Body of pancreas (tissue), 4 donors: ENCODE data around the gene SNF8.

Source experiments
- POLR2A ChIP-seq, 3 donors: fragments of 450-650 bp; IDR thresholded peaks; one replicate each; pipeline ENCODE4 v1.6.1; 2016; ENCODE audit warnings: antibody characterized with exemption in 3 of 3, mild to moderate bottlenecking in 2 of 3
- TF ChIP-seq, protein P1 (sequence below), 7 experiments: fragments of 450-650 bp in 4 of 7; fragments of 200-600 bp in 3 of 7; sonication (generic) in 3 of 7; IDR thresholded peaks; one replicate each; pipeline ENCODE4 v1.5.1; 2016 to 2019; ENCODE audit warnings: antibody characterized with exemption in 7 of 7

DNA sequence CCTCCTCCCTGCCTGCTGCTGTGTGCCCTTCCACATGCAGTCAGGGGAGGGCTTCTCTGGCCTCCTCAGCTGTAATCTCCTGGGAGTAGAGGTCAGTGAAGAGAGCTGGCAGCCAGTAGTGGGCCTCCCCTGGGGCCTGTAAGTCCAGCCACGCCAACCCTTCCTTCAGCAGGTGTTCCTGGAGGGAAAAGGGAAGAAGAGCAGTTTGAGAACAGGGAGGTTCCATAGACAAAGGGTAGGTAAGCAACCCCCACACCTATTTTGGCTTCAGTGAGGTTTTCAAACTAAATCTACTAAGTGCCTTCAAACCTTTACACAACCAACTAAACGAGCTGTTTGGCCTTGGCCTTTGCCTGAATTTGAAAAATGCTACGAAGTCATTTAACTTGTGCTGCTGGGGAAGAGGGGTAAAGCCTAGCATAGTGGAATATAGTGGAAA lies 14.2 kb downstream of the SNF8 start:
- TF ChIP-seq, protein P1, sequence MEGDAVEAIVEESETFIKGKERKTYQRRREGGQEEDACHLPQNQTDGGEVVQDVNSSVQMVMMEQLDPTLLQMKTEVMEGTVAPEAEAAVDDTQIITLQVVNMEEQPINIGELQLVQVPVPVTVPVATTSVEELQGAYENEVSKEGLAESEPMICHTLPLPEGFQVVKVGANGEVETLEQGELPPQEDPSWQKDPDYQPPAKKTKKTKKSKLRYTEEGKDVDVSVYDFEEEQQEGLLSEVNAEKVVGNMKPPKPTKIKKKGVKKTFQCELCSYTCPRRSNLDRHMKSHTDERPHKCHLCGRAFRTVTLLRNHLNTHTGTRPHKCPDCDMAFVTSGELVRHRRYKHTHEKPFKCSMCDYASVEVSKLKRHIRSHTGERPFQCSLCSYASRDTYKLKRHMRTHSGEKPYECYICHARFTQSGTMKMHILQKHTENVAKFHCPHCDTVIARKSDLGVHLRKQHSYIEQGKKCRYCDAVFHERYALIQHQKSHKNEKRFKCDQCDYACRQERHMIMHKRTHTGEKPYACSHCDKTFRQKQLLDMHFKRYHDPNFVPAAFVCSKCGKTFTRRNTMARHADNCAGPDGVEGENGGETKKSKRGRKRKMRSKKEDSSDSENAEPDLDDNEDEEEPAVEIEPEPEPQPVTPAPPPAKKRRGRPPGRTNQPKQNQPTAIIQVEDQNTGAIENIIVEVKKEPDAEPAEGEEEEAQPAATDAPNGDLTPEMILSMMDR (IDR thresholded peaks at IDR 0.05), result no peak
- TF ChIP-seq POLR2A (IDR thresholded peaks at IDR 0.05), result no peak
